Bronchial epithelial cell (primary cell): ENCODE data around the gene TMEM18. TPM values are rescaled to one million over a fixed set of nuclear protein-coding genes. Genes with fewer than 3 reads are reported as not detected.

Source experiments
- DNase-seq: peaks from one replicate; pipeline ENCODE4 v3.0.0-alpha.2; 2010; ENCODE audit warnings: low read depth
- FAIRE-seq: peaks from 2 replicates; lab custom pipeline; 2011; peaks lifted over from hg19 to GRCh38; lab: Jason Lieb, UNC
- H3K27me3 ChIP-seq: 2 replicates; pipeline ENCODE4 v1.5.1; 2011; ENCODE audit warnings: low read length; ENCODE audit not compliant: control insufficient read depth, insufficient read depth
- H3K36me3 ChIP-seq: 2 replicates; pipeline ENCODE4 v1.5.1; 2011; ENCODE audit warnings: low read length; ENCODE audit not compliant: control insufficient read depth, insufficient read depth
- H3K4me3 ChIP-seq: 2 replicates; pipeline ENCODE4 v1.5.1; 2011; ENCODE audit warnings: mild to moderate bottlenecking, low read depth, low read length, control low read depth
- total RNA-seq: library from RNA; depleted of rRNA; stranded (reverse); fragments of >200 nt; gene quantifications from 2 replicates; pipeline ENCODE4 v1.2.1, GENCODE V29; 2014
- TF ChIP-seq, protein P1 (sequence below): IDR thresholded peaks from 2 replicates; pipeline ENCODE4 v1.5.1; 2011; ENCODE audit warnings: mild to moderate bottlenecking, moderate library complexity, low read length, control low read depth, inconsistent platforms; ENCODE audit not compliant: insufficient read depth, severe bottlenecking

TMEM18 gene
- total RNA-seq, 1 donor from 2014 or later, result 30.5 TPM

DNA sequence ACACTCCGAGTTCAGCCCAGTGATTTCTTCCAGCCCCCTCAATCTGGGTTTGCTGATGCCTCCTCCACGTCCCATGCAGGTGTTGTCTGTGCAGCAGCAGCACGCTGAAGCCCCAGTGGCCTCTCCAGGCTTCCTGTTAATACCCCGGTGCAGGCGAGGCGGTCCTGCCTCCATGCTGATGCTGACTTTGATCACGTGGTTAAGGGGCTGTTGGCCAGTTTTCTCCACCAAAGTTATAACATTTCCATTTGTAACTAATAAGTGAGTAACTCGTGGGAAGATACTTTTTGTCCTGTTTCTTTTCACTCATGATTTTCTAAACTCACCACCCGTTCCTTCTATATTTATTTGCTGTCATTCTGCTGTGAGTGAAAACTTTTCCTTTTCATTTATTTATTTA, 42.5 kb upstream of the TMEM18 start:
- no peaks in the 10 kb centered on the region for H3K27me3 ChIP-seq
- H3K36me3 ChIP-seq, result no peaks in the 10 kb centered on the region
- DNase-seq, result no peak

DNA sequence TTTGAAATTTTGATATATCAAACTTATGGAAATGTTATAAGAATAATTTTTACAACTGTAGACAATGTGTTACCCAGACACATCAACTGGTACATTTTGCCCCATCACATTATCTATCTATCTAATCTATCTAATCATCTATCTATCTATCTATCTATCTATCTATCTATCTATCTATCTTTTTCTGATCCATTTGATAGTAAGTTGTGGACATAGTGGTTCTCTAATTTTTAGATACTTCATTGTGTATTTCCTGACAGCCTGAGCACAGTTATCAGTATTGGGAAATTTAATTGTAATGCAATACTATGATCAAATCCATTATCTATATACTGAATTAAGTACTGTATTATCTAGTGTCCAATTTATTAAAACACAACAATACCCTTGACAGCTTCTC, 42.0 kb upstream of the TMEM18 start:
- H3K36me3 ChIP-seq, result no peaks in the 10 kb centered on the region
- FAIRE-seq (no peak), DNase-seq (no peak)
- no peak overlapping the region for H3K4me3 ChIP-seq
- TF ChIP-seq, protein P1, sequence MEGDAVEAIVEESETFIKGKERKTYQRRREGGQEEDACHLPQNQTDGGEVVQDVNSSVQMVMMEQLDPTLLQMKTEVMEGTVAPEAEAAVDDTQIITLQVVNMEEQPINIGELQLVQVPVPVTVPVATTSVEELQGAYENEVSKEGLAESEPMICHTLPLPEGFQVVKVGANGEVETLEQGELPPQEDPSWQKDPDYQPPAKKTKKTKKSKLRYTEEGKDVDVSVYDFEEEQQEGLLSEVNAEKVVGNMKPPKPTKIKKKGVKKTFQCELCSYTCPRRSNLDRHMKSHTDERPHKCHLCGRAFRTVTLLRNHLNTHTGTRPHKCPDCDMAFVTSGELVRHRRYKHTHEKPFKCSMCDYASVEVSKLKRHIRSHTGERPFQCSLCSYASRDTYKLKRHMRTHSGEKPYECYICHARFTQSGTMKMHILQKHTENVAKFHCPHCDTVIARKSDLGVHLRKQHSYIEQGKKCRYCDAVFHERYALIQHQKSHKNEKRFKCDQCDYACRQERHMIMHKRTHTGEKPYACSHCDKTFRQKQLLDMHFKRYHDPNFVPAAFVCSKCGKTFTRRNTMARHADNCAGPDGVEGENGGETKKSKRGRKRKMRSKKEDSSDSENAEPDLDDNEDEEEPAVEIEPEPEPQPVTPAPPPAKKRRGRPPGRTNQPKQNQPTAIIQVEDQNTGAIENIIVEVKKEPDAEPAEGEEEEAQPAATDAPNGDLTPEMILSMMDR, result no peak
- no peaks in the 10 kb centered on the region for H3K27me3 ChIP-seq

More for the DNA sequence above, 42.5 kb upstream of the TMEM18 start:
- TF ChIP-seq, protein P1, result no peak
- no peak overlapping the region for H3K4me3 ChIP-seq
- FAIRE-seq, result no peak

DNA sequence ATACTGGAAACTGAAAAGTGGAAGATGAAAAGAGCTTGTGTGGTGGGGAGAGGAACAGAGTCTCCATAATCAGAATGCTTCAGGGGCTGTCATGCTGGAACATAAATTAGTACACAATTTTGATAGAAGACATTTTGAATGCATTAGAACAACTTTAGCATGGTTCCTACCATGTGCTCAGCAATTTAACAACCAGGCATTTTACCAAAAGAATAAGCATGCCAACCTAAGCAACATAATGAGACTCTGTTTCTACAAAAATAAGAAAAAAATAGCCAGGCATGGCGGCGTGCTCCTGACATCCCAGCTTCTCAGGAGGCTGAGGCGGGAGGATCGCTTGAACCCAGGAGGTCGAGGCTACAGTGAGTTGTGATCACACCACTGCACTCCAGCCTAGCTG, 40.5 kb upstream of the TMEM18 start:
- H3K36me3 ChIP-seq, result no peaks in the 10 kb centered on the region
- FAIRE-seq, result no peak
- TF ChIP-seq, protein P1, result no peak
- DNase-seq, result no peak
- H3K4me3 ChIP-seq, result no peak overlapping the region
- H3K27me3 ChIP-seq, result no peaks in the 10 kb centered on the region

DNA sequence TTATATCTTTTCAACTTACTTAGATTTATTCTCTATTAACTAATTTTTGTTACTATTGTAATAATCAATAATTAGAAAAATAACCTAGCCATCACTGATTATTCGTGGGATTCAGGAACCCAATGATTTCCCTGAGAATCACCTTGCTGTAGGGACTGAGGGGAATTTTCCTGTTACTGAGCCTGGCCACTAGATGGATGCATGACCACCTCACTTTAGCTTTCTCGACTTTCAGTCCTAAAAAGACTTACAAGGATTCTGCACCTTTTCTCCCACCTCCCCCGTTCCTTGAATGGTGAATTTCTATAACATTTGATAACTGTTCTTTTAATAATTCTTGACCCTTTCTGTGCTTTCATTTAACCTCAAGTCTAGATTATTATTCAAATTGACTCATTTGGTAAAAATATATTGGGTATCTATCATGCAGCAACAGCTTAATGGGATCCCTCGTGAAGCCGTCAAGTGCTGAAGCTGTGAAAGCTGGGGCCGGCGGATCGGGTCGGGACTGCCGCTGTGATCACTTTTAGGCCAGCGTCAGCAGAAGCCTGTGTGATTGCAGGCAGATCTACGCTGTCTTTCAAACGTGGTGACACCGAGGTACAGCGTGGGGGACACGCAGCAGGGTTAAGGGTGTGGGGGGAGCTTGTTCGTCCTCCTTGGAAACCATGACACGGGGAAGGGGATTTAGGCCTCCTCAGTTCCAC, 38.8 kb upstream of the TMEM18 start:
- H3K4me3 ChIP-seq, result no peak overlapping the region
- TF ChIP-seq, protein P1, result peak; percentile 6
- no peaks in the 10 kb centered on the region for H3K27me3 ChIP-seq
- H3K36me3 ChIP-seq, result no peaks in the 10 kb centered on the region
- FAIRE-seq, result no peak
- DNase-seq, result no peak

DNA sequence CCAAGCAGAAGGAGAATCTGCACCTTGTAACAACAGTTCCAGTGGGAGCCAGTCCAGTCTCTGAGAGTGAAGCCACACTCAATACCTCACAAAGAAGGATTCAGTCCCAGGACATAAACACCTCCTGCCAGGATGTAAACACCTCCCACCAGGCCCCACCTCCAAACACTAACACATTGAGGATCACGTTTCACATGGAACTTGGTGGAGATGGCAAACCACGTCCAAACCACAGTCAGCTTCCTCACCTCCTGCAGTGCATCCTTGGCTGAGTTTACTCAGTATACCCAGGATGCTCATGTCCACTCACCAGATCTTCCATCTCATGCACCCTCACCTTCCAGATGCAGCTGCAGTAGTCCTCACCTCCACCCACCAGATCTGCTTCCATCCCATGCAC, 37.8 kb upstream of the TMEM18 start:
- TF ChIP-seq, protein P1, result no peak
- H3K27me3 ChIP-seq, result no peaks in the 10 kb centered on the region
- H3K4me3 ChIP-seq, result no peak overlapping the region
- no peaks in the 10 kb centered on the region for H3K36me3 ChIP-seq
- FAIRE-seq, result peak; percentile 36
- DNase-seq, result no peak
